HCT116 (cell line): ENCODE results near the gene ST7. TPM values are rescaled to one million over a fixed set of nuclear protein-coding genes. Genes with fewer than 3 reads are reported as not detected.

ENCODE experiments used
- ATAC-seq: fragments of 200-7000 bp; cut with Tn5 transposase; 2 replicates; pipeline ENCODE4 v1.9.1; 2020; ENCODE audit warnings: mild to moderate bottlenecking, moderate library complexity
- BruUV-seq: library from RNA; stranded (reverse); fragments of 400-500 nt; replicated peaks from 2 replicates; lab custom pipeline; 2021; lab: Mats Ljungman, UMichigan
- CTCF ChIA-PET: fragments of 300-600 bp; sonication (Branson Sonifier 250); formaldehyde crosslinking; loops from one replicate; lab custom pipeline; 2021; ENCODE audit warnings: antibody characterized with exemption; lab: Charles Lee
- POLR2A ChIA-PET: fragments of 300-600, 350-600 bp; sonication (Branson Sonifier 250); formaldehyde crosslinking; loops from one replicate; lab custom pipeline; 2021; ENCODE audit warnings: antibody characterized with exemption; lab: Charles Lee
- RAD21 ChIA-PET, 2 experiments: fragments of 300-600 bp; sonication (Branson Sonifier 250); formaldehyde crosslinking; loops; one replicate each; lab custom pipeline; 2023; ENCODE audit warnings: low total read pairs in 2 of 2; ENCODE audit not compliant: uncharacterized antibody in 2 of 2, unreplicated experiment in 2 of 2, low non-redundant PET in 1 of 2; lab: Charles Lee
- DNase-seq: peaks from one replicate; pipeline ENCODE4 v3.0.0-alpha.2; 2010; ENCODE audit warnings: low read depth, low spot score
- H2AFZ ChIP-seq: fragments of 200-600 bp; shearing (Covaris generic), sonication (generic); 2 replicates; pipeline ENCODE4 v1.6.1; 2017; ENCODE audit warnings: low read depth, mixed run types, mixed read lengths, antibody characterized with exemption, low read length; ENCODE audit not compliant: poor library complexity, severe bottlenecking
- H3K27ac ChIP-seq: 2 replicates; pipeline ENCODE4 v1.5.1; 2012; ENCODE audit warnings: low read depth, low read length
- H3K27me3 ChIP-seq: fragments of 200-600 bp; sonication (generic); 2 replicates; pipeline ENCODE4 v1.6.1; 2016; ENCODE audit warnings: mixed run types, low read length, mixed read lengths; ENCODE audit not compliant: insufficient read depth
- H3K36me3 ChIP-seq, 2 experiments: fragments of 200-500 bp in 1 of 2; fragments of 200-600 bp in 1 of 2; sonication (Bioruptor generic) in 1 of 2; sonication (generic) in 1 of 2; 2 replicates each; pipeline versions ENCODE4 v1.5.1 to v1.6.1; 2014 to 2016; ENCODE audit warnings: low read length in 2 of 2, inconsistent platforms in 1 of 2, mixed read lengths in 1 of 2, mixed run types in 1 of 2; ENCODE audit not compliant: insufficient read depth in 2 of 2, control insufficient read depth in 1 of 2
- H3K4me1 ChIP-seq, 2 experiments: fragments of 200-600 bp in 1 of 2; sonication (generic) in 1 of 2; 2 replicates each; pipeline versions ENCODE4 v1.5.1 to v1.6.1; 2012 to 2017; ENCODE audit warnings: low read length in 2 of 2, inconsistent platforms in 1 of 2, mild to moderate bottlenecking in 1 of 2, mixed read lengths in 1 of 2, mixed run types in 1 of 2, moderate library complexity in 1 of 2; ENCODE audit not compliant: insufficient read depth in 2 of 2, control insufficient read depth in 1 of 2
- H3K4me2 ChIP-seq: fragments of 200-600 bp; sonication (generic); 2 replicates; pipeline ENCODE4 v1.6.1; 2017; ENCODE audit warnings: mixed run types, low read length, mixed read lengths
- H3K4me3 ChIP-seq, 2 experiments: fragments of 200-600 bp in 1 of 2; sonication (generic) in 1 of 2; replicated peaks in 1 of 2; 2 replicates each; pipeline ENCODE4 v1.5.1; 2011 to 2016; ENCODE audit warnings: low read length in 2 of 2, control low read depth in 1 of 2, low read depth in 1 of 2, mild to moderate bottlenecking in 1 of 2, mixed read lengths in 1 of 2, mixed run types in 1 of 2
- H3K79me2 ChIP-seq: fragments of 200-600 bp; sonication (generic); 2 replicates; pipeline ENCODE4 v1.6.1; 2017; ENCODE audit warnings: mild to moderate bottlenecking, mixed run types, low read length, moderate library complexity, mixed read lengths; ENCODE audit not compliant: insufficient read depth
- H3K9ac ChIP-seq: fragments of 200-600 bp; sonication (generic); 2 replicates; pipeline ENCODE4 v1.6.1; 2016; ENCODE audit warnings: low read length, mixed read lengths
- H3K9me2 ChIP-seq: fragments of 200-600 bp; sonication (generic), shearing (Covaris generic); 2 replicates; pipeline ENCODE4 v1.6.1; 2017; ENCODE audit warnings: mixed run types, mild to moderate bottlenecking, moderate library complexity; ENCODE audit not compliant: insufficient read depth
- H3K9me3 ChIP-seq, 2 experiments: fragments of 200-500 bp in 1 of 2; fragments of 200-600 bp in 1 of 2; sonication (Bioruptor generic) in 1 of 2; sonication (generic) in 1 of 2; 2 replicates each; pipeline ENCODE4 v1.6.1; 2014 to 2017; ENCODE audit warnings: low read length in 2 of 2, mixed read lengths in 2 of 2, inconsistent platforms in 1 of 2, low read depth in 1 of 2, mild to moderate bottlenecking in 1 of 2, mixed run types in 1 of 2, moderate library complexity in 1 of 2; ENCODE audit not compliant: control insufficient read depth in 1 of 2, insufficient read depth in 1 of 2
- H4K20me1 ChIP-seq: fragments of 200-600 bp; sonication (generic), shearing (Covaris generic); 2 replicates; pipeline ENCODE4 v1.6.1; 2017; ENCODE audit warnings: mixed run types, mild to moderate bottlenecking, moderate library complexity; ENCODE audit not compliant: insufficient read depth
- ATF3 ChIP-seq: IDR thresholded peaks from 2 replicates; pipeline ENCODE4 v1.6.1; 2012
- CBX3 ChIP-seq: IDR thresholded peaks from 2 replicates; pipeline ENCODE4 v1.6.1; 2012; ENCODE audit warnings: low read depth
- CTCF ChIP-seq, 3 experiments: fragments of 200-600 bp in 1 of 3; sonication (generic) in 1 of 3; IDR thresholded peaks in 2 of 3; conservative IDR thresholded peaks in 1 of 3; 2 replicates each; pipeline ENCODE4 v1.5.1; 2012 to 2017; ENCODE audit warnings: low read depth in 2 of 3, low read length in 2 of 3, antibody characterized with exemption in 1 of 3, borderline replicate concordance in 1 of 3, control low read depth in 1 of 3, mild to moderate bottlenecking in 1 of 3, mixed read lengths in 1 of 3, mixed run types in 1 of 3, moderate library complexity in 1 of 3; ENCODE audit not compliant: insufficient read depth in 1 of 3
- EZH2 ChIP-seq: fragments of 200-600 bp; sonication (generic); IDR thresholded peaks from 2 replicates; pipeline ENCODE4 v1.6.1; 2017; ENCODE audit warnings: antibody characterized with exemption, mixed run types
- FOSL1 ChIP-seq: IDR thresholded peaks from 2 replicates; pipeline ENCODE4 v1.6.1; 2012; ENCODE audit warnings: low read depth
- MAX ChIP-seq: IDR thresholded peaks from 2 replicates; pipeline ENCODE4 v1.6.1; 2012
- POLR2AphosphoS5 ChIP-seq: IDR thresholded peaks from 2 replicates; pipeline ENCODE4 v1.6.1; 2011; ENCODE audit warnings: mild to moderate bottlenecking, low read depth, low read length, moderate library complexity
- RAD21 ChIP-seq: IDR thresholded peaks from 2 replicates; pipeline ENCODE4 v1.6.1; 2012; ENCODE audit warnings: low read depth, mild to moderate bottlenecking
- REST ChIP-seq: IDR thresholded peaks from 2 replicates; pipeline ENCODE4 v1.6.1; 2012; ENCODE audit warnings: low read depth
- SIN3A ChIP-seq: IDR thresholded peaks from 2 replicates; pipeline ENCODE4 v1.6.1; 2012; ENCODE audit warnings: low read depth
- TCF7L2 ChIP-seq: IDR thresholded peaks from 2 replicates; pipeline ENCODE4 v1.7.0; 2011; ENCODE audit warnings: borderline replicate concordance, inconsistent platforms; ENCODE audit not compliant: insufficient read depth, insufficient read length; ENCODE audit errors: extremely low read depth
- ZFX ChIP-seq: fragments of 450-650 bp; IDR thresholded peaks from 2 replicates; pipeline ENCODE4 v1.6.1; 2017
- intact Hi-C: fragments of 100-400 bp; cut with micrococcal nuclease; formaldehyde crosslinking; loops from 2 replicates; pipeline ENCODE4 v1.10.0; 2022
- total RNA-seq: library from RNA; stranded (reverse); gene quantifications from one replicate; pipeline ENCODE4 v1.2.1, GENCODE V29; 2021; ENCODE audit not compliant: unreplicated experiment

The ST7 gene
- total RNA-seq, 1 experiment from 2014 or later, result 12.6 TPM

- ChIA-PET CTCF (no interaction called here), POLR2A (no interaction called here), RAD21 (no interaction called here)
- Histone ChIP-seq H3K27ac (no peak overlapping the region), H3K27me3 (no peaks in the 10 kb centered on the region), H3K4me1 (peaks cover 0 to 9% of the 10 kb centered on the region in 2 experiments; a peak in 1 of 4 replicates), H3K9me3 (no peaks in the 10 kb centered on the region), H3K4me3 (no peak overlapping the region), H3K4me2 (no peak overlapping the region), H4K20me1 (no peaks in the 10 kb centered on the region), H3K9ac (no peak overlapping the region), H3K9me2 (no peaks in the 10 kb centered on the region), H2AFZ (no peak overlapping the region), H3K36me3 (no peaks in the 10 kb centered on the region), H3K79me2 (0 out of 2 replicates have a peak, but pooled peaks cover 4% of the 10 kb centered on the region)
- no peak for TF ChIP-seq MAX
- no peak for TF ChIP-seq RAD21
- no peak for TF ChIP-seq SIN3A
- TF ChIP-seq FOSL1, result no peak
- no peak for TF ChIP-seq REST
- TF ChIP-seq POLR2AphosphoS5, result no peak
- TF ChIP-seq TCF7L2, result no peak
- no peak for TF ChIP-seq CTCF (IDR thresholded peaks at IDR 0.05 in 2 of 3, conservative IDR thresholded peaks at IDR 0.05 in 1 of 3; ENCODE audit: borderline replicate concordance in 1 of 3, insufficient read depth in 1 of 3, low read depth in 2 of 3, low read length in 2 of 3)
- no peak for TF ChIP-seq ATF3
- TF ChIP-seq CBX3, result no peak
- no peak for TF ChIP-seq EZH2
- no peak for TF ChIP-seq ZFX
- no peak for DNase-seq
- BruUV-seq, result no TSS peak
- intact Hi-C loops, result no loop called here
- ATAC-seq, result no peak
These were observed 28.6 kb downstream of the ST7 start for GRCh38 chr7:116981939-116982338.
